ENCODE results near the gene TGFBR2. TPM values are rescaled to one million over a fixed set of nuclear protein-coding genes. Genes with fewer than 3 reads are reported as not detected.
A peak's percentile ranks its signal among the peaks of the same experiment; 100 is the strongest.

TGFBR2 gene
- polyA plus RNA-seq, 1 of the 3 experiments (the other 2 are of a cell fraction): 48.3 TPM

- no peaks in the 10 kb centered on the region for H3K27me3 ChIP-seq (ENCODE audit: insufficient read depth)
- H4K20me1 ChIP-seq (ENCODE audit: insufficient read depth): no peaks in the 10 kb centered on the region
- H3K4me3 ChIP-seq (ENCODE audit: low read depth in 2 of 2, low read length in 1 of 2): no peak overlapping the region
- POLR2A ChIA-PET: no interaction called here
- H3F3A ChIP-seq (replicated peaks; ENCODE audit: insufficient read depth): peaks cover 24% of the 10 kb centered on the region
- no peaks in the 10 kb centered on the region for H3K9me2 ChIP-seq
- no peak overlapping the region for H3K9ac ChIP-seq
- no peak for DNase-seq
- TF ChIP-seq RFX5 (IDR thresholded peaks at IDR 0.05; ENCODE audit: low read length) (no peak), IRF3 (IDR thresholded peaks at IDR 0.05; ENCODE audit: low read depth, low read length) (no peak), FOXJ3 (CRISPR knock-in tag; IDR thresholded peaks at IDR 0.05) (no peak), TCF12 (IDR thresholded peaks at IDR 0.05) (no peak), JUND (IDR thresholded peaks at IDR 0.05) (no peak), PBX3 (IDR thresholded peaks at IDR 0.05) (no peak), REST (IDR thresholded peaks at IDR 0.05; ENCODE audit: low read depth, low read length) (no peak), SIN3A (IDR thresholded peaks at IDR 0.05; ENCODE audit: borderline replicate concordance, low read depth, low read length) (no peak), YY1 (IDR thresholded peaks at IDR 0.05; ENCODE audit: low read depth) (no peak), FOSL2 (IDR thresholded peaks at IDR 0.05; ENCODE audit: borderline replicate concordance, low read depth) (no peak)
- no peak overlapping the region for H3K4me2 ChIP-seq
- H3K4me1 ChIP-seq (ENCODE audit: control insufficient read depth in 1 of 2, insufficient read depth in 2 of 2, low read depth in 1 of 2, low read length in 1 of 2): peaks cover 33 to 46% of the 10 kb centered on the region in 2 experiments
- H3K9me3 ChIP-seq: no peaks in the 10 kb centered on the region
- peaks cover 25 to 63% of the 10 kb centered on the region in 2 experiments for H3K36me3 ChIP-seq (replicated peaks in 1 of 2; ENCODE audit: control insufficient read depth in 1 of 2, insufficient read depth in 2 of 2, low read length in 1 of 2)
- WGBS (ENCODE audit: low lambda C conversion rate): 100% methylated on average over 1 of the region's 1 CpG
- peaks cover 27% of the 10 kb centered on the region for H3K79me2 ChIP-seq (ENCODE audit: insufficient read depth)
- no peak overlapping the region for H3K27ac ChIP-seq (ENCODE audit: low read depth in 2 of 2, low read length in 1 of 2)
- CTCF ChIA-PET: interaction anchor here (0.6 to 9.4 kb wide), 14 partner anchors 9 to 1838 kb away, joined by 3 to 117 read pairs (median 4); no protein-coding TSS in a partner anchor
- H2AFZ ChIP-seq (ENCODE audit: low read depth): no peak overlapping the region
These were observed 85.5 kb downstream of the TGFBR2 start for GRCh38 chr3:30691944-30692343.

- CTCF ChIA-PET: interaction anchor here (0.6 to 9.4 kb wide), 45 partner anchors 9 to 1839 kb away, joined by 3 to 117 read pairs (median 4); no protein-coding TSS in a partner anchor
- Histone ChIP-seq H3K79me2 (ENCODE audit: insufficient read depth) (peaks cover 20% of the 10 kb centered on the region), H4K20me1 (ENCODE audit: insufficient read depth) (no peaks in the 10 kb centered on the region), H3K4me1 (ENCODE audit: control insufficient read depth in 1 of 2, insufficient read depth in 2 of 2, low read depth in 1 of 2, low read length in 1 of 2) (peaks cover 33 to 41% of the 10 kb centered on the region in 2 experiments), H3K9me3 (no peaks in the 10 kb centered on the region), H3K4me2 (no peak overlapping the region), H3F3A (replicated peaks; ENCODE audit: insufficient read depth) (peaks cover 22% of the 10 kb centered on the region), H3K27me3 (ENCODE audit: insufficient read depth) (no peaks in the 10 kb centered on the region), H3K36me3 (replicated peaks in 1 of 2; ENCODE audit: control insufficient read depth in 1 of 2, insufficient read depth in 2 of 2, low read length in 1 of 2) (peaks cover 25 to 65% of the 10 kb centered on the region in 2 experiments), H3K27ac (ENCODE audit: low read depth in 2 of 2, low read length in 1 of 2) (peak overlapping the region in 1 of 2 experiments; percentile 1; a peak in 1 of 4 replicates), H3K4me3 (ENCODE audit: low read depth in 2 of 2, low read length in 1 of 2) (no peak overlapping the region), H3K9me2 (no peaks in the 10 kb centered on the region), H3K9ac (no peak overlapping the region), H2AFZ (ENCODE audit: low read depth) (no peak overlapping the region)
- POLR2A ChIA-PET: no interaction called here
- 89% methylated on average over 3 of the region's 3 CpGs for WGBS (ENCODE audit: low lambda C conversion rate)
- no peak for DNase-seq
- TF ChIP-seq SIN3A (IDR thresholded peaks at IDR 0.05; ENCODE audit: borderline replicate concordance, low read depth, low read length) (no peak), MEF2A (IDR thresholded peaks at IDR 0.05; ENCODE audit: borderline replicate concordance, low read depth) (no peak), SMC3 (IDR thresholded peaks at IDR 0.05; ENCODE audit: low read depth, low read length) (no peak), CTCF (IDR thresholded peaks at IDR 0.05) (no peak), IRF3 (IDR thresholded peaks at IDR 0.05; ENCODE audit: low read depth, low read length) (no peak)
These were observed 86.2 kb downstream of the TGFBR2 start for GRCh38 chr3:30692498-30693130.
